ENCODE measurements around the gene USP10. TPM values are rescaled to one million over a fixed set of nuclear protein-coding genes. Genes with fewer than 3 reads are reported as not detected.
"Not testable (repeated sequence)": the region's sequence is repeated elsewhere in the genome, so short reads cannot be mapped to it uniquely, and the experiment has no call there.

Gene USP10
- total RNA-seq, 1 donor: 61.7 TPM

GRCh38 chr16:84687715-84688114 lies 12.1 kb upstream of the USP10 start:
- peak; percentile 72 for DNase-seq (ENCODE audit: low read depth)
- no peak overlapping the region for H3K4me3 ChIP-seq (ENCODE audit: low read depth, low read length)
- no peak for TF ChIP-seq CTCF (IDR thresholded peaks at IDR 0.05; ENCODE audit: insufficient read depth, low read length)

- H3K4me3 ChIP-seq (ENCODE audit: low read depth, low read length); DNase-seq (ENCODE audit: low read depth): not testable (repeated sequence)
Observed at GRCh38 chr16:84688163-84688562, 11.6 kb upstream of the USP10 start.

- peak; percentile 74 for DNase-seq (ENCODE audit: low read depth)
- TF ChIP-seq CTCF (IDR thresholded peaks at IDR 0.05; ENCODE audit: insufficient read depth, low read length): no peak
- no peak overlapping the region for H3K4me3 ChIP-seq (ENCODE audit: low read depth, low read length)
Observed at GRCh38 chr16:84689111-84689510, 10.7 kb upstream of the USP10 start.

GRCh38 chr16:84690088-84690819 lies 9.5 kb upstream of the USP10 start:
- no peak for TF ChIP-seq CTCF (IDR thresholded peaks at IDR 0.05; ENCODE audit: insufficient read depth, low read length)
- peak; percentile 15 for DNase-seq (ENCODE audit: low read depth)
- no peak overlapping the region for H3K4me3 ChIP-seq (ENCODE audit: low read depth, low read length)

- DNase-seq (ENCODE audit: low read depth): no peak
- no peak for TF ChIP-seq CTCF (IDR thresholded peaks at IDR 0.05; ENCODE audit: insufficient read depth, low read length)
- H3K4me3 ChIP-seq (ENCODE audit: low read depth, low read length): no peak overlapping the region
Observed at GRCh38 chr16:84692451-84693214, 7.2 kb upstream of the USP10 start.

- not testable (repeated sequence) for DNase-seq (ENCODE audit: low read depth); H3K4me3 ChIP-seq (ENCODE audit: low read depth, low read length)
Observed at GRCh38 chr16:84693869-84694268, 5.9 kb upstream of the USP10 start.

GRCh38 chr16:84694980-84695379 lies 4.8 kb upstream of the USP10 start:
- no peak for DNase-seq (ENCODE audit: low read depth)
- TF ChIP-seq CTCF (IDR thresholded peaks at IDR 0.05; ENCODE audit: insufficient read depth, low read length): no peak
- H3K4me3 ChIP-seq (ENCODE audit: low read depth, low read length): no peak overlapping the region

All from fibroblast of the aortic adventitia (primary cell).